Measurements from ENCODE around the gene PSD. TPM values are rescaled to one million over a fixed set of nuclear protein-coding genes. Genes with fewer than 3 reads are reported as not detected.
"Not testable (repeated sequence)": the region's sequence is repeated elsewhere in the genome, so short reads cannot be mapped to it uniquely, and the experiment has no call there.

Gene PSD
- polyA plus RNA-seq: 2.8 TPM

DNA sequence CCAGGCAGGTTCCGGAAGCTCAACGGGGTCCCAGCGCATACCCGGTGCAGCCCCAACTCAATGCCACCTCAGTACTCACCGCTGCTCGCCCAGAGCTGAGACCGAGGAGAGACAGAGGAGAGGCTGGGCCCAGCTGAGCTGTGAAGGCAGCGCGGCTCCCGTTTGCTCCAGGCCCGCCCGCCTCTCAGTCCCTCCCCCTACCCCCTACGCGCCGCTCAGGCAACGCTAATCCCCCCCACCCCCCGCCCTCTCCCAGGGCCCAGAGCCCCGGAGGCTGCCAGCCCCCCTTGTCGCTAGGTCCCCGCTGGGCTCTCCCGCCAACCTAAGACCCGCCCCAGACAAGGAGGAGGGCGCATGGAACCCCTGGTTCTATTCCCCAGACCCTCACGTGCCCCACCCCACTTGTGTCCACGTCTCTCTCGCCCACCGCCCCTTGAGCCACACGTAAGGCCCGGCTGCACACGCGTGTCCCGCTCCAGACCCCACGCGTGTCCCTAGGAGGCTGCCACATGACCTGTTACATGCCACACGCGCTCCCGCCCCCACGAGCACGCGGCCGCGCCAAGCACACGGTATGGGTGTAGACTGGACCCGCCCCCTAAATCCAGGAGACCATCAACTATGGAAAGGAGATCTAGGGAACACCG is at the start of gene PSD:
Gene PSD (minus strand): TSS at position 164 of the 647 bp plus-strand sequence. CDS start 1,747 bp downstream, outside the sequence.
- Mint-ChIP-seq H3K4me3 (peak within 1 kb of the TSS; percentile 48 to 99 (median 82)), H3K4me1 (peaks cover 10 to 20% (median 12%) of the 10 kb centered on the region in 3 donors), H3K9me3 (no peaks in the 10 kb centered on the region), H3K27me3 (peaks cover 27% of the 10 kb centered on the region), H3K27ac (peak within 1 kb of the TSS in 2 of 3 donors; percentile 83 to 95), H3K36me3 (peaks cover 2% of the 10 kb centered on the region)

- no peak overlapping the region for H3K4me3 Mint-ChIP-seq
- no peaks in the 10 kb centered on the region for H3K27me3 Mint-ChIP-seq
- H3K4me1 Mint-ChIP-seq: peaks cover 0 to 2% (median 0%) of the 10 kb centered on the region in 3 donors
- no peaks in the 10 kb centered on the region for H3K9me3 Mint-ChIP-seq
- H3K36me3 Mint-ChIP-seq: peaks cover 9% of the 10 kb centered on the region
- H3K27ac Mint-ChIP-seq: no peak overlapping the region
Measured at GRCh38 chr10:102467971-102468438, 49.4 kb upstream of the PSD start.

- no peaks in the 10 kb centered on the region for H3K27me3 Mint-ChIP-seq
- H3K9me3 Mint-ChIP-seq: no peaks in the 10 kb centered on the region
- peaks cover 4 to 7% (median 6%) of the 10 kb centered on the region in 3 donors for H3K4me1 Mint-ChIP-seq
- no peak overlapping the region for H3K27ac Mint-ChIP-seq
- no peak overlapping the region for H3K4me3 Mint-ChIP-seq
- H3K36me3 Mint-ChIP-seq: peaks cover 9% of the 10 kb centered on the region
Measured at GRCh38 chr10:102467318-102467717, 48.7 kb upstream of the PSD start.

DNA sequence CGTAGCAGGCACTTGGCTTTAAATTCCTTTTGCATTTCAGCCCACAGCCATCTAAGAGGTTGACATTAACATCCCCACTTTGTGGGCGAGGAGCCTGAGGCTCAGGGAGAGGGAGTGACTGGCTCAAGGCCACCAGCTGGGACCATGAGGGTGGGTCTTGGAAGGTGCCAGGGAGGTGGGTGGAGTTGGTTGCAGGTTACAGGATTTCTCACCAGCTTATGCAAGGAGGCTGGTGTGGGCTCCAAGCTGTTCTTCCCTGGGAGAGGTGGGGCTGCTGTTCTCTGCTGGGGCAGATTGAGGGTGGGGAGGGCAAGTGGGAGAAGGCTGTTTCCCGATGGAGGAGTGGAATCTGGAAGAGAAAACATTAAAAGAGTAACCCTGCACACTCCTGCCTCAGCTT is 46.9 kb upstream of the PSD start:
- H3K9me3 Mint-ChIP-seq: no peaks in the 10 kb centered on the region
- no peaks in the 10 kb centered on the region for H3K27me3 Mint-ChIP-seq
- H3K27ac Mint-ChIP-seq: peak overlapping the region in 1 of 3 donors; percentile 47
- H3K4me3 Mint-ChIP-seq: peak overlapping the region in 1 of 4 donors; percentile 49
- peaks cover 9% of the 10 kb centered on the region for H3K36me3 Mint-ChIP-seq
- peaks cover 12 to 20% (median 16%) of the 10 kb centered on the region in 3 donors for H3K4me1 Mint-ChIP-seq

DNA sequence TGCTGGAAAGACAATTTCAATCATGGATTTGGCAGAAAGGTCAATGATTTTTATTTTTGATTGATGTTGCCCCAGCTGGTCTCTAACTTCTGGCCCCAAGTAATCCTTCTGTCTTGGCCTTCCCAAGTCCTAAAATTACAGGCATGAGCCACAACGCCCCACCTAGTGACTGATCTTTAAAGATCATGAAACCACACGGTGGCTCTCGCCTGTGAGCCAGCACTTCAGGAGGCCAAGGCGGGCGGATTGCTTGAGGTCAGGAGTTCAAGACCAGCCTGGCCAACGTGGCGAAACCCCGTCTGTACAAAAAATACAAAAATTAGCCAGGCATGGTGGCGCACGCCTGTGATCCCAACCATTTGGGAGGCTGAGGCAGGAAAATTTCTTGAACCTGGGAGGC is 45.4 kb upstream of the PSD start:
- no peak overlapping the region for H3K4me3 Mint-ChIP-seq
- H3K4me1 Mint-ChIP-seq: peaks cover 12 to 20% (median 16%) of the 10 kb centered on the region in 3 donors
- H3K27me3 Mint-ChIP-seq: no peaks in the 10 kb centered on the region
- H3K36me3 Mint-ChIP-seq: peaks cover 9% of the 10 kb centered on the region
- peak overlapping the region in 1 of 3 donors; percentile 58 for H3K27ac Mint-ChIP-seq
- no peaks in the 10 kb centered on the region for H3K9me3 Mint-ChIP-seq

DNA sequence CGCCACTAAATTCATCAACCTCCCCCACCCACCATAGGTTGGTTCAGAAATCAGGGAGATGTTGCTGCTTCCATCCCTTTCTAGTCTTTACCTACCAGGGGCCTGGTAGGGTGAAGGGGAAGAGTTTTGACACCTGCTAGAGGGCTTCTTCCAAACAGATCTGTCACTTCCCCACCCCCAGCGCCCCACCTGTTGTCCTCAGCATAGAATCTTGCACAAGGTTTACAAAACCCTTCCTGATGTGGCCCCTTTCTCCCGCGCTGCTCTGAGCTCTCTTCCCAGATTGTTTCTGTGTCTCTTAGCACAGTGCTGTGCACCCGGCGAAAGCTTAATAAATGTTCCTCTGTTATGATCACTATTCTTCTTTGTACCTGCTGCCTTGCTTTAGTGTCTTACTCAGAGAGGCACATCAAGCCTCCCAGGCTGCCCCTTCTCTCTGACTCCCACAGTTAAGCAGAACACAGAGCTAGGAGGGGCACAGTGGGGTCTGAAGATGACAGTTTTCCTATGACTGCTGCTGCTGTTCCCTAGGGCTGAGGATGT is 44.0 kb upstream of the PSD start:
- H3K4me3 Mint-ChIP-seq: peak overlapping the region; percentile 44 to 98 (median 92)
- peaks cover 12 to 22% (median 18%) of the 10 kb centered on the region in 3 donors for H3K4me1 Mint-ChIP-seq
- H3K27ac Mint-ChIP-seq: peak overlapping the region; percentile 55 to 96 (median 58)
- H3K9me3 Mint-ChIP-seq: no peaks in the 10 kb centered on the region
- peaks cover 9% of the 10 kb centered on the region for H3K36me3 Mint-ChIP-seq
- H3K27me3 Mint-ChIP-seq: no peaks in the 10 kb centered on the region

DNA sequence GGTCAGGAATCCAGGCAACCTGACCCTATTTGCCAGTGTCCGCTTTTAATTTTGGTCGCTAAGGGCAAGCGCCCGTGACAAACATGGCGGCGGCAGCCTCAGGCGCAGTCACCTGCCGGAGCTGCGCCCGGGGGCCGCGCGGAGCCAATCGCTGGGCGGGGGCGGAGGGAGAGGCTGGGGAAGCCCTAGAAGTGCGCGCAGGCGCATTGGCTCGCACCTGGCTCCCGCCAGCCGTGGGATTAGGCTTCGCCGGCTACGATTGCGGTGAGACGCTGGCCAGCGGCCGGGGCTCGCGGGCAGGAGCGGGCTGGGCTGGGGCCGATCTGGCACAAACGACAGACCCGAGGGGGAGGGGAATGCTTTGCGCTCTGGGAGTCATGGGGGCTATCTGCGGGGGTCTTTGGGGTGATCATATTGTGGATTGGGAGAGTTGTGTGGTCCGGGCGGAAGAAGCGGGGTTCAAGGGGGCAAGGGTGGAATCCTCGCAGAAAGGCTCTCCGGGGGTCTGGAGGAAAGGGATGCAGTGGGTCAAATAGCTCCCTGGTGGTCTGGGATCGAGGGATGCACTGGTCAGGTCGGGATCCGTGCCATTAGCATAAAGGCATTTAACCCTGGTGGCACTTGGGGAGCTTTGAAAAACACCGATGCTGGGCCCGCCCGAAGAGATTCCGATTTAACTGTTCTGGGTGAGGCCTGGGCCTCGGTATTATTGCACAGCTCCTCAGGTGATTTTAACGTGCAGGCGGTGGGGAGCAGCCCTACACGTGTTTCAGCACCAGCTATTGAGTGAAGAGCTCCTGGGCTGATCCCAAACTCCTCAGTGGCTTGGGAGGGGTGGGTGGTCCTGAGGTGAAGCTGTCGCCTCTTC is 42.8 kb upstream of the PSD start:
- Mint-ChIP-seq H3K36me3 (peaks cover 5% of the 10 kb centered on the region), H3K9me3 (no peaks in the 10 kb centered on the region), H3K27me3 (no peaks in the 10 kb centered on the region), H3K4me3 (peak overlapping the region; percentile 87 to 98 (median 92)), H3K27ac (peak overlapping the region; percentile 58 to 96 (median 85)), H3K4me1 (peaks cover 12 to 24% (median 20%) of the 10 kb centered on the region in 3 donors)

GRCh38 chr10:102460836-102461186 is 42.2 kb upstream of the PSD start:
- H3K4me1 Mint-ChIP-seq: peaks cover 12 to 24% (median 20%) of the 10 kb centered on the region in 3 donors
- no peaks in the 10 kb centered on the region for H3K9me3 Mint-ChIP-seq
- no peaks in the 10 kb centered on the region for H3K27me3 Mint-ChIP-seq
- H3K27ac Mint-ChIP-seq: peak overlapping the region in 2 of 3 donors; percentile 58 to 85
- H3K4me3 Mint-ChIP-seq: peak overlapping the region; percentile 87 to 98 (median 92)
- peaks cover 5% of the 10 kb centered on the region for H3K36me3 Mint-ChIP-seq

GRCh38 chr10:102458656-102459055 is 40.1 kb upstream of the PSD start:
- peaks cover 12 to 23% (median 20%) of the 10 kb centered on the region in 3 donors for H3K4me1 Mint-ChIP-seq
- no peaks in the 10 kb centered on the region for H3K27me3 Mint-ChIP-seq
- H3K9me3 Mint-ChIP-seq: no peaks in the 10 kb centered on the region
- H3K36me3 Mint-ChIP-seq: peaks cover 2% of the 10 kb centered on the region
- H3K4me3 Mint-ChIP-seq: peak overlapping the region in 1 of 4 donors; percentile 40
- peak overlapping the region in 2 of 3 donors; percentile 21 to 86 for H3K27ac Mint-ChIP-seq

- Mint-ChIP-seq H3K36me3 (peaks cover 3% of the 10 kb centered on the region), H3K4me1 (peaks cover 12 to 25% (median 18%) of the 10 kb centered on the region in 3 donors), H3K27ac (peak overlapping the region in 1 of 3 donors; percentile 73), H3K9me3 (no peaks in the 10 kb centered on the region), H3K27me3 (no peaks in the 10 kb centered on the region), H3K4me3 (peak overlapping the region in 2 of 4 donors; percentile 35 to 53)
Measured at GRCh38 chr10:102457591-102458150, 39.1 kb upstream of the PSD start.

- H3K4me1 Mint-ChIP-seq: peaks cover 9 to 21% (median 9%) of the 10 kb centered on the region in 3 donors
- peak overlapping the region in 1 of 4 donors; percentile 29 for H3K4me3 Mint-ChIP-seq
- H3K36me3 Mint-ChIP-seq: peaks cover 3% of the 10 kb centered on the region
- H3K27ac Mint-ChIP-seq: peak overlapping the region in 1 of 3 donors; percentile 35
- H3K9me3 Mint-ChIP-seq: no peaks in the 10 kb centered on the region
- no peaks in the 10 kb centered on the region for H3K27me3 Mint-ChIP-seq
Measured at GRCh38 chr10:102455893-102456471, 37.4 kb upstream of the PSD start.

- H3K27ac Mint-ChIP-seq, H3K36me3 Mint-ChIP-seq, H3K9me3 Mint-ChIP-seq, H3K27me3 Mint-ChIP-seq: not testable (repeated sequence)
- peaks cover 4 to 15% (median 5%) of the 10 kb centered on the region in 3 donors for H3K4me1 Mint-ChIP-seq
- H3K4me3 Mint-ChIP-seq: peak overlapping the region in 1 of 4 donors; percentile 55
Measured at GRCh38 chr10:102454662-102455487, 36.3 kb upstream of the PSD start.

- H3K27ac Mint-ChIP-seq: no peak overlapping the region
- no peaks in the 10 kb centered on the region for H3K27me3 Mint-ChIP-seq
- no peak overlapping the region for H3K4me3 Mint-ChIP-seq
- H3K4me1 Mint-ChIP-seq: peaks cover 10 to 22% (median 12%) of the 10 kb centered on the region in 3 donors
- peaks cover 2% of the 10 kb centered on the region for H3K36me3 Mint-ChIP-seq
- no peaks in the 10 kb centered on the region for H3K9me3 Mint-ChIP-seq
Measured at GRCh38 chr10:102453502-102453901, 34.9 kb upstream of the PSD start.
